Adrenal gland (tissue), 12 donors: ENCODE measurements around the gene QSOX1. TPM values are rescaled to one million over a fixed set of nuclear protein-coding genes. Genes with fewer than 3 reads are reported as not detected.

Experiments used
- DNase-seq, 7 donors: peaks; one replicate each; pipeline ENCODE4 v3.0.0-alpha.2; 2019 to 2020
- H3K27ac ChIP-seq, 5 donors: fragments of 200-600 bp; sonication (generic) in 4 of 5; 1 replicate in 3 of 5; 2 replicates in 2 of 5; pipeline versions ENCODE4 v1.5.1 to v1.8.0; 2016 to 2020; ENCODE audit warnings: mild to moderate bottlenecking in 1 of 5
- H3K27me3 ChIP-seq: fragments of 200-600 bp; 2 replicates; pipeline ENCODE4 v1.8.0; 2021
- H3K36me3 ChIP-seq, 2 donors: fragments of 200-600 bp; replicated peaks in 1 of 2; 1 replicate in 1 of 2; 2 replicates in 1 of 2; pipeline versions ENCODE4 v1.5.1 to v1.8.0; 2018 to 2022
- H3K4me1 ChIP-seq, 2 donors: fragments of 200-600 bp; replicated peaks in 1 of 2; 1 replicate in 1 of 2; 2 replicates in 1 of 2; pipeline versions ENCODE4 v1.5.1 to v1.8.0; 2018 to 2021
- H3K4me3 ChIP-seq, 4 donors: fragments of 200-600 bp; sonication (generic) in 3 of 4; one replicate each; pipeline ENCODE4 v1.5.1; 2016 to 2018
- H3K9me3 ChIP-seq, 3 donors: fragments of 200-600 bp; sonication (generic) in 1 of 3; replicated peaks in 1 of 3; 1 replicate in 2 of 3; 2 replicates in 1 of 3; pipeline versions ENCODE4 v1.5.1 to v1.8.0; 2016 to 2021
- CTCF ChIP-seq, 6 experiments: fragments of 450-650 bp in 4 of 6; fragments of 200-600 bp in 2 of 6; sonication (generic) in 1 of 6; IDR thresholded peaks; 1 replicate in 5 of 6; 2 replicates in 1 of 6; pipeline versions ENCODE4 v1.5.1 to v1.8.0; 2016 to 2021; ENCODE audit warnings: antibody characterized with exemption in 6 of 6, mild to moderate bottlenecking in 2 of 6, moderate library complexity in 1 of 6
- POLR2A ChIP-seq, 2 donors: fragments of 450-650 bp; IDR thresholded peaks; one replicate each; pipeline ENCODE4 v1.6.1; 2017; ENCODE audit warnings: antibody characterized with exemption in 2 of 2, mild to moderate bottlenecking in 2 of 2, moderate library complexity in 1 of 2
- WGBS, 4 donors: extraction: QIAGEN DNeasy Blood & Tissue Kit in 2 of 4; methylation state at CpG; one replicate each; pipeline versions ENCODE4 v1.1.5 to v1.1.7; 2013 to 2017; 5-methylcytosine and 5-hydroxymethylcytosine counted together
- intact Hi-C, 2 donors: fragments of 100-400 bp; cut with DNase I; formaldehyde crosslinking; loops; one replicate each; pipeline versions ENCODE4 v1.14.1 to v1.15.0; 2022 to 2023
- polyA plus RNA-seq, 3 donors: library from polyadenylated mRNA; stranded (reverse); fragments of 200-250 nt in 2 of 3; fragments of 350-450 nt in 1 of 3; fragmentation: Illumina TruSeq in 1 of 3; extraction: RNeasy Lipid Tissue Mini Kit (QIAGEN cat#74804) in 1 of 3; gene quantifications; one replicate each; pipeline ENCODE4 v1.2.3, GENCODE V29; 2013 to 2014
- total RNA-seq, 9 donors: library from RNA; depleted of rRNA in 4 of 9; stranded (reverse); fragments of >200 nt in 4 of 9; fragments of 120-200 nt in 1 of 9; fragmentation: NEBNext Ultra II Directional in 1 of 9; extraction: Animal tissue kit (Norgen Biotek cat#: 25700) in 1 of 9; gene quantifications; one replicate each; pipeline versions ENCODE4 v1.1.0 to v1.2.4, GENCODE V29; 2013 to 2023
- donor health status: healthy with polysubstance abuse.
- donor health status: Bipolar disorder and iron deficiency.
- donor health status: DM: yes; HTN: yes; CAD: no.
- donor health status: DM: no; HTN: no; CAD: no.
- donor health status: DM: no; HTN: no; CAD: no.
- donor health status: DM: yes; HTN: yes; CAD: no.

The QSOX1 gene
- total and polyA plus RNA-seq, 12 donors: 33.7 to 234 (median 129) TPM

GRCh38 chr1:180211860-180212229 lies 57.2 kb downstream of the QSOX1 start:
- H3K4me1 ChIP-seq: no peaks in the 10 kb centered on the region
- DNase-seq: no peak
- H3K27me3 ChIP-seq: peaks cover 10% of the 10 kb centered on the region
- no peaks in the 10 kb centered on the region for H3K36me3 ChIP-seq
- H3K27ac ChIP-seq: no peak overlapping the region
- no peaks in the 10 kb centered on the region for H3K9me3 ChIP-seq
- 64 to 71% (median 69%) methylated on average over 8 of the region's 8 CpGs for WGBS, 4 donors
- intact Hi-C loops: no loop called here
- no peak for TF ChIP-seq CTCF (IDR thresholded peaks at IDR 0.05)
- no peak for TF ChIP-seq POLR2A (IDR thresholded peaks at IDR 0.05)
- H3K4me3 ChIP-seq: no peak overlapping the region

- DNase-seq: no peak
- H3K4me1 ChIP-seq: no peaks in the 10 kb centered on the region
- 63 to 77% (median 70%) methylated on average over 15 of the region's 15 CpGs for WGBS, 4 donors
These were observed 58.9 kb downstream of the QSOX1 start for GRCh38 chr1:180213401-180214170.

GRCh38 chr1:180215856-180216625 lies 61.4 kb downstream of the QSOX1 start:
- Histone ChIP-seq H3K36me3 (no peaks in the 10 kb centered on the region), H3K9me3 (no peaks in the 10 kb centered on the region), H3K4me3 (no peak overlapping the region), H3K4me1 (no peaks in the 10 kb centered on the region), H3K27ac (no peak overlapping the region), H3K27me3 (peaks cover 7% of the 10 kb centered on the region)
- 92 to 94% (median 93%) methylated on average over 21 to 22 of the region's 22 CpGs for WGBS, 4 donors
- DNase-seq: no peak
- intact Hi-C loops: no loop called here
- TF ChIP-seq POLR2A (IDR thresholded peaks at IDR 0.05): no peak
- no peak for TF ChIP-seq CTCF (IDR thresholded peaks at IDR 0.05)

More at GRCh38 chr1:180213401-180214170, 58.9 kb downstream of the QSOX1 start:
- no peaks in the 10 kb centered on the region for H3K36me3 ChIP-seq
- no peak overlapping the region for H3K27ac ChIP-seq
- intact Hi-C loops: no loop called here
- no peak overlapping the region for H3K4me3 ChIP-seq
- no peaks in the 10 kb centered on the region for H3K9me3 ChIP-seq
- H3K27me3 ChIP-seq: peaks cover 10% of the 10 kb centered on the region
- TF ChIP-seq CTCF (IDR thresholded peaks at IDR 0.05): no peak
- no peak for TF ChIP-seq POLR2A (IDR thresholded peaks at IDR 0.05)

- Histone ChIP-seq H3K4me3 (no peak overlapping the region), H3K36me3 (no peaks in the 10 kb centered on the region), H3K27ac (no peak overlapping the region), H3K4me1 (no peaks in the 10 kb centered on the region), H3K9me3 (no peaks in the 10 kb centered on the region), H3K27me3 (no peaks in the 10 kb centered on the region)
- no peak for DNase-seq
- intact Hi-C loops: no loop called here
- 75 to 91% (median 81%) methylated on average over 3 to 7 of the region's 7 CpGs for WGBS, 4 donors
- TF ChIP-seq CTCF (IDR thresholded peaks at IDR 0.05) (no peak), POLR2A (IDR thresholded peaks at IDR 0.05) (no peak)
These were observed 62.3 kb downstream of the QSOX1 start for GRCh38 chr1:180217006-180217405.
